ENCODE data around the gene CLEC1A.

CLEC1A gene

DNA sequence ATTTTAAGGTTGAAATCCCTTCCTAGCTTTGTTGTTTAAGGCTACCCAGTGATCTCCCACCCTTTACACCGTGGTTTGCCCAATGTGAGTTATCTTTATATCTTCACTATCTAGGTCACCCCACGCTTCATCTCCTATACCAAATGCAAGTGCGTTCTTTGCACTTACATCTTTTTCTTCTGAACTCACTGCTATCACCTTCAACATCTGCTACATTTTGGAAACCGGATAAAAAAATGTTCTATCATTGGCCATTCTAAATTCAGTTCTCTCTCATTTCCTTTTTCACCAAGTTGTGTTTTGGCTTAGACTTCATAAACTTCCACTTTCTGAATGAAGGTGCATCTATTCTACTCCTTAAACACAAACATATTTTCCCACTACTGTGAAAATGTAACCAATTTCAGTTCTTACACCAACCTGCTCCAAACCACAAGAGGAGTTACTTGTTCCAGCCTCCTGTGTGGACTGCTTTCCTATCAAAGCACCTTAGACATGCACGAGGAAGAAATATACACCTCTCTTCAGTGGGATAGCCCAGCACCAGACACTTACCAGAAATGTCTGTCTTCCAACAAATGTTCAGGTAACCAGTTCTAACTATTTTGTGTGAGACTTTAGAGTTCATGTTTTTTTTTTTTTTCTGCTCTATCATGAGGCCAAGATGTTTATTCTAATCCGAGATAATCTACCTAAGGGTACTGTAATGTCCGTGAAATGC is 46.4 kb downstream of the CLEC1A start:
- POLR2A ChIA-PET: no interaction called here
- CTCF ChIA-PET: no interaction called here
- no peak overlapping the region for H3K4me3 ChIP-seq (ENCODE audit: low read depth, low read length)
- TF ChIP-seq CTCF (IDR thresholded peaks at IDR 0.05; ENCODE audit: insufficient read depth, low read length, missing control alignments): no peak
- DNase-seq (ENCODE audit: low read depth, low spot score): no peak

- no peak for DNase-seq (ENCODE audit: low read depth, low spot score)
- TF ChIP-seq CTCF (IDR thresholded peaks at IDR 0.05; ENCODE audit: insufficient read depth, low read length, missing control alignments): no peak
- POLR2A ChIA-PET: no interaction called here
- H3K4me3 ChIP-seq (ENCODE audit: low read depth, low read length): no peak overlapping the region
- CTCF ChIA-PET: interaction anchor here (0.9 kb wide), 1 partner anchor 10 kb away, joined by 3 read pairs; no protein-coding TSS in a partner anchor
These were observed 50.3 kb downstream of the CLEC1A start for GRCh38 chr12:10048526-10048925.

DNA sequence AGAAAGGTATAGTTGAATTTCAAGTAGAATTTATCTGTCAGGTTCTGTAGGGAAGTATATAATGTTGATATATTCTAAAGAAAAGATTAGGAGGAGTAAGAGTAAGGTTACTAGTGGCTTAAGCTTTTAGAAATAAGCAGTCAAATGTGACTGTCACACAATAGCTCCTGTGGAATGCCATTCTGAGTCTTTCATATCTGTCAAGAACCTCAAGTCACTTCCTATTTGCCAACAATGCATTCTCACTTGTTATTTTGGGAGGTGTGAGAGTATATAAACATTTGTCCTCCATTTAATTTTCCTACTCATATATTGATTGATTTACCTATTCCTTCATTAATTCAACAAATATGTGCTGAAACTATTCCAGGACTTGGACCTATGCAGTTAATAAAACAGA is 56.6 kb downstream of the CLEC1A start:
- ChIA-PET CTCF (interaction anchor here (1.4 to 1.6 kb wide), 2 partner anchors 10 to 98 kb away, joined by 3 read pairs; no protein-coding TSS in a partner anchor), POLR2A (no interaction called here)
- TF ChIP-seq CTCF (IDR thresholded peaks at IDR 0.05; ENCODE audit: insufficient read depth, low read length, missing control alignments): no peak
- no peak overlapping the region for H3K4me3 ChIP-seq (ENCODE audit: low read depth, low read length)
- no peak for DNase-seq (ENCODE audit: low read depth, low spot score)

GRCh38 chr12:10033783-10034545 is 64.8 kb downstream of the CLEC1A start:
- ChIA-PET POLR2A (no interaction called here), CTCF (interaction anchor here (0.8 to 3.6 kb wide), 9 partner anchors 10 to 201 kb away, joined by 3 to 28 read pairs (median 4); partner anchors contain the start of gene CLEC12B)
- peak; percentile 26 for TF ChIP-seq CTCF (IDR thresholded peaks at IDR 0.05; ENCODE audit: insufficient read depth, low read length, missing control alignments)
- no peak for DNase-seq (ENCODE audit: low read depth, low spot score)
- H3K4me3 ChIP-seq (ENCODE audit: low read depth, low read length): no peak overlapping the region

DNA sequence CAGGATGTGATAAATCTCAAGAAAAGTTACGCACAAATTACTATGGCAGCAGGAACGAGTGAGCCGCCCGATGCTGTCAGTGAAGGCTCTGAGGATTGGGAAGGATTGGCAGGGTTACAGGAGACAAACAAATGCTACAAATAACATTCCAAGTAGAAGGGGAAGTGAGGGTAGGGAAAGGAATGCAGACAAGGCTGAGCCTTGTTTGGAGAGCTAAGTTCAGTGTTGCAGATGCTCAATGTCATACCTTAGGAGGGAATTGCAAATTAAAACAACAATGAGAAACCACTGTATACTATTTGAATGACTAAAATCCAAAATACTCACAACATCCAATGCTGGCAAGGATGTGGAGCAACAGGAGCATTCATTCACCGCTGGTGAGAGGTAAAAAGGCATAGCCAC is 67.0 kb downstream of the CLEC1A start:
- ChIA-PET CTCF (interaction anchor here (0.7 to 1.9 kb wide), 6 partner anchors 22 to 282 kb away, joined by 3 to 14 read pairs (median 3); partner anchors contain the start of gene CLEC12B), POLR2A (no interaction called here)
- no peak overlapping the region for H3K4me3 ChIP-seq (ENCODE audit: low read depth, low read length)
- peak; percentile 77 for DNase-seq (ENCODE audit: low read depth, low spot score)
- no peak for TF ChIP-seq CTCF (IDR thresholded peaks at IDR 0.05; ENCODE audit: insufficient read depth, low read length, missing control alignments)

- DNase-seq (ENCODE audit: low read depth, low spot score): no peak
- TF ChIP-seq CTCF (IDR thresholded peaks at IDR 0.05; ENCODE audit: insufficient read depth, low read length, missing control alignments): no peak
- no peak overlapping the region for H3K4me3 ChIP-seq (ENCODE audit: low read depth, low read length)
- ChIA-PET POLR2A (no interaction called here), CTCF (interaction anchor here (0.7 to 1.9 kb wide), 6 partner anchors 21 to 281 kb away, joined by 3 to 14 read pairs (median 4); partner anchors contain the start of gene CLEC12B)
These were observed 67.5 kb downstream of the CLEC1A start for GRCh38 chr12:10031321-10031720.
